Endothelial cell of umbilical vein (primary cell): ENCODE measurements around the gene FMN1. TPM values are rescaled to one million over a fixed set of nuclear protein-coding genes. Genes with fewer than 3 reads are reported as not detected.

Experiments used
- BruUV-seq: library from RNA; stranded (reverse); fragments of 400-500 nt; replicated peaks from 2 replicates; lab custom pipeline; 2021; lab: Mats Ljungman, UMichigan
- CTCF ChIA-PET: fragments of 300-600, 350-600 bp; sonication (Branson Sonifier 250); formaldehyde crosslinking; loops from one replicate; lab custom pipeline; 2021; ENCODE audit warnings: antibody characterized with exemption, inconsistent platforms; lab: Charles Lee
- POLR2A ChIA-PET: fragments of 300-600, 350-600 bp; sonication (Branson Sonifier 250); formaldehyde crosslinking; loops from one replicate; lab custom pipeline; 2021; ENCODE audit warnings: antibody characterized with exemption, inconsistent platforms; lab: Charles Lee
- DNase-seq: peaks from one replicate; pipeline ENCODE4 v3.0.0-alpha.2; 2011; ENCODE audit warnings: low read depth, low spot score
- FAIRE-seq: peaks from 2 replicates; lab custom pipeline; 2011; peaks lifted over from hg19 to GRCh38; lab: Jason Lieb, UNC
- H2AFZ ChIP-seq: 2 replicates; pipeline ENCODE4 v1.6.0; 2012; ENCODE audit warnings: low read depth, low read length, control low read depth, inconsistent platforms
- H3K27ac ChIP-seq: 2 replicates; pipeline ENCODE4 v1.5.1; 2011; ENCODE audit warnings: low read depth, mild to moderate bottlenecking, control low read depth, low read length, moderate library complexity; ENCODE audit not compliant: insufficient read depth
- H3K27me3 ChIP-seq, 2 experiments: 2 replicates each; pipeline versions ENCODE4 v1.6.0 to v1.6.1; 2011; ENCODE audit warnings: low read length in 2 of 2, mixed read lengths in 1 of 2; ENCODE audit not compliant: control insufficient read depth in 2 of 2, insufficient read depth in 2 of 2
- H3K36me3 ChIP-seq, 2 experiments: 2 replicates in 1 of 2; 3 replicates in 1 of 2; pipeline ENCODE4 v1.5.1; 2011; ENCODE audit warnings: low read length in 2 of 2, mild to moderate bottlenecking in 1 of 2, moderate library complexity in 1 of 2; ENCODE audit not compliant: control insufficient read depth in 2 of 2, insufficient read depth in 2 of 2; ENCODE audit errors: extremely low read depth in 1 of 2
- H3K4me1 ChIP-seq: 3 replicates; pipeline ENCODE4 v1.5.1; 2011; ENCODE audit warnings: mild to moderate bottlenecking, low read length; ENCODE audit not compliant: control insufficient read depth, insufficient read depth; ENCODE audit errors: extremely low read depth
- H3K4me2 ChIP-seq: 2 replicates; pipeline ENCODE4 v1.6.1; 2011; ENCODE audit warnings: low read length, control low read depth, mixed read lengths; ENCODE audit not compliant: insufficient read depth
- H3K4me3 ChIP-seq, 3 experiments: fragments of 200-600 bp in 1 of 3; sonication (generic), shearing (Covaris generic) in 1 of 3; replicated peaks in 1 of 3; 2 replicates each; pipeline ENCODE4 v1.5.1; 2011 to 2016; ENCODE audit warnings: control low read depth in 3 of 3, low read length in 3 of 3, mild to moderate bottlenecking in 2 of 3, inconsistent platforms in 1 of 3, low read depth in 1 of 3, moderate library complexity in 1 of 3; ENCODE audit not compliant: insufficient read depth in 1 of 3
- H3K79me2 ChIP-seq: 2 replicates; pipeline ENCODE4 v1.6.0; 2012; ENCODE audit warnings: low read length, inconsistent platforms; ENCODE audit not compliant: control insufficient read depth, insufficient read depth
- H3K9ac ChIP-seq: replicated peaks from 2 replicates; pipeline ENCODE3; 2011; ENCODE audit warnings: low read length, control low read depth; ENCODE audit not compliant: insufficient read depth; ENCODE audit errors: extremely low read depth
- H3K9me1 ChIP-seq: replicated peaks from 3 replicates; pipeline ENCODE4 v1.6.0; 2011; ENCODE audit warnings: mild to moderate bottlenecking, low read length; ENCODE audit not compliant: control insufficient read depth, insufficient read depth; ENCODE audit errors: extremely low read depth
- H3K9me3 ChIP-seq: replicated peaks from 2 replicates; pipeline ENCODE4 v1.5.1; 2012; ENCODE audit warnings: low read length, inconsistent platforms; ENCODE audit not compliant: control insufficient read depth, insufficient read depth
- H4K20me1 ChIP-seq: replicated peaks from 2 replicates; pipeline ENCODE3; 2011; ENCODE audit warnings: mild to moderate bottlenecking, low read length; ENCODE audit not compliant: control insufficient read depth, insufficient read depth; ENCODE audit errors: extremely low read depth
- EZH2 ChIP-seq: IDR thresholded peaks from 2 replicates; pipeline ENCODE4 v1.6.1; 2012; ENCODE audit warnings: borderline replicate concordance, low read depth, mild to moderate bottlenecking, moderate library complexity, low read length, inconsistent platforms; ENCODE audit not compliant: severe bottlenecking
- FOS ChIP-seq: IDR thresholded peaks from 2 replicates; pipeline ENCODE4 v1.6.1; 2011; ENCODE audit warnings: mild to moderate bottlenecking, low read length, moderate library complexity, borderline replicate concordance; ENCODE audit not compliant: insufficient read depth
- GATA2 ChIP-seq: IDR thresholded peaks from 2 replicates; pipeline ENCODE4 v1.7.0; 2011; ENCODE audit warnings: low read depth, mild to moderate bottlenecking, moderate library complexity, mixed read lengths, low read length; ENCODE audit not compliant: insufficient read length, insufficient read depth
- JUN ChIP-seq: IDR thresholded peaks from 2 replicates; pipeline ENCODE4 v1.6.1; 2011; ENCODE audit warnings: borderline replicate concordance, low read depth; ENCODE audit not compliant: insufficient read length, insufficient read depth
- MYC ChIP-seq: IDR thresholded peaks from one replicate; pipeline ENCODE4 v1.6.1; 2011; ENCODE audit warnings: mild to moderate bottlenecking, low read depth, low read length
- POLR2A ChIP-seq: IDR thresholded peaks from 2 replicates; pipeline ENCODE4 v1.6.1; 2012; ENCODE audit warnings: low read depth, mild to moderate bottlenecking, control low read depth, low read length
- POLR2AphosphoS5 ChIP-seq: IDR thresholded peaks from 2 replicates; pipeline ENCODE4 v1.6.1; 2012; ENCODE audit warnings: low read depth, mild to moderate bottlenecking, control low read depth, low read length, moderate library complexity; ENCODE audit not compliant: insufficient read depth
- dilution Hi-C: fragments of 300-500 bp; cut with MboI; formaldehyde crosslinking; loops from one replicate; pipeline ENCODE4 v1.15.0; 2019; ENCODE audit warnings: low sequenced_read_pairs; ENCODE audit not compliant: extremely low pct_ligation_motif_present
- intact Hi-C: fragments of 100-400 bp; cut with micrococcal nuclease; formaldehyde crosslinking; loops from one replicate; pipeline ENCODE4 v1.10.0; 2022
- polyA plus RNA-seq, 4 experiments: library from polyadenylated mRNA; depleted of rRNA in 3 of 4; stranded (reverse) in 3 of 4; unstranded in 1 of 4; fragments of >200 nt; gene quantifications; 2 replicates each; pipeline versions ENCODE4 v1.2.1 to v1.2.3, GENCODE V29; 2011 to 2012; ENCODE audit warnings: missing spikeins in 1 of 4
- total RNA-seq: library from RNA; stranded (reverse); gene quantifications from 2 replicates; pipeline ENCODE4 v1.2.3, GENCODE V29; 2021
- TF ChIP-seq, protein P1 (sequence below): IDR thresholded peaks from 2 replicates; pipeline ENCODE4 v1.6.1; 2011; ENCODE audit not compliant: insufficient read depth, insufficient read length
- TF ChIP-seq, protein P2 (sequence below), 2 donors: IDR thresholded peaks; 1 replicate in 1 of 2; 2 replicates in 1 of 2; pipeline ENCODE4 v1.5.1; 2011; ENCODE audit warnings: low read length in 2 of 2, mild to moderate bottlenecking in 2 of 2, moderate library complexity in 2 of 2, control low read depth in 1 of 2, inconsistent platforms in 1 of 2, low read depth in 1 of 2; ENCODE audit not compliant: insufficient read depth in 1 of 2; ENCODE audit errors: extremely low read depth in 1 of 2

FMN1 gene
- total and polyA plus RNA-seq, 2 donors (not counting 3 experiments of a cell fraction or from before 2014, with no cell fraction given), result 0.01 to 0.29 TPM

- H3K4me3 ChIP-seq, result no peak overlapping the region
- no peak overlapping the region for H3K4me2 ChIP-seq
- no peaks in the 10 kb centered on the region for H4K20me1 ChIP-seq
- dilution Hi-C loops, result no loop called here
- no peaks in the 10 kb centered on the region for H3K9me3 ChIP-seq
- no peaks in the 10 kb centered on the region for H3K27me3 ChIP-seq
- TF ChIP-seq POLR2A (no peak), FOS (no peak), JUN (no peak), EZH2 (no peak), MYC (no peak), GATA2 (no peak), POLR2AphosphoS5 (no peak)
- TF ChIP-seq, protein P1, sequence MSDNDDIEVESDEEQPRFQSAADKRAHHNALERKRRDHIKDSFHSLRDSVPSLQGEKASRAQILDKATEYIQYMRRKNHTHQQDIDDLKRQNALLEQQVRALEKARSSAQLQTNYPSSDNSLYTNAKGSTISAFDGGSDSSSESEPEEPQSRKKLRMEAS, result no peak
- TF ChIP-seq, protein P2, sequence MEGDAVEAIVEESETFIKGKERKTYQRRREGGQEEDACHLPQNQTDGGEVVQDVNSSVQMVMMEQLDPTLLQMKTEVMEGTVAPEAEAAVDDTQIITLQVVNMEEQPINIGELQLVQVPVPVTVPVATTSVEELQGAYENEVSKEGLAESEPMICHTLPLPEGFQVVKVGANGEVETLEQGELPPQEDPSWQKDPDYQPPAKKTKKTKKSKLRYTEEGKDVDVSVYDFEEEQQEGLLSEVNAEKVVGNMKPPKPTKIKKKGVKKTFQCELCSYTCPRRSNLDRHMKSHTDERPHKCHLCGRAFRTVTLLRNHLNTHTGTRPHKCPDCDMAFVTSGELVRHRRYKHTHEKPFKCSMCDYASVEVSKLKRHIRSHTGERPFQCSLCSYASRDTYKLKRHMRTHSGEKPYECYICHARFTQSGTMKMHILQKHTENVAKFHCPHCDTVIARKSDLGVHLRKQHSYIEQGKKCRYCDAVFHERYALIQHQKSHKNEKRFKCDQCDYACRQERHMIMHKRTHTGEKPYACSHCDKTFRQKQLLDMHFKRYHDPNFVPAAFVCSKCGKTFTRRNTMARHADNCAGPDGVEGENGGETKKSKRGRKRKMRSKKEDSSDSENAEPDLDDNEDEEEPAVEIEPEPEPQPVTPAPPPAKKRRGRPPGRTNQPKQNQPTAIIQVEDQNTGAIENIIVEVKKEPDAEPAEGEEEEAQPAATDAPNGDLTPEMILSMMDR (IDR thresholded peaks at IDR 0.05; ENCODE audit: extremely low read depth in 1 of 2, insufficient read depth in 1 of 2, low read depth in 1 of 2, low read length in 2 of 2), result no peak
- DNase-seq (peak; percentile 63), FAIRE-seq (no peak)
- H2AFZ ChIP-seq, result no peak overlapping the region
- no TSS peak for BruUV-seq
- peaks cover 15% of the 10 kb centered on the region for H3K4me1 ChIP-seq
- intact Hi-C loops, result loop anchor here (1.0 kb wide), 1 partner anchor 24 kb away; no protein-coding TSS in a partner anchor
- ChIA-PET CTCF (interaction anchor here (1.1 to 1.8 kb wide), 4 partner anchors 13 to 217 kb away, joined by 3 to 8 read pairs (median 5); no protein-coding TSS in a partner anchor), POLR2A (no interaction called here)
- no peak overlapping the region for H3K9ac ChIP-seq
- no peak overlapping the region for H3K27ac ChIP-seq
- no peaks in the 10 kb centered on the region for H3K79me2 ChIP-seq
- H3K9me1 ChIP-seq, result no peaks in the 10 kb centered on the region
- no peaks in the 10 kb centered on the region for H3K36me3 ChIP-seq
Measured at GRCh38 chr15:32879980-32880379, 314.5 kb downstream of the FMN1 start.
